PC-9 (cell line): ENCODE data around the gene DPPA5. TPM values are rescaled to one million over a fixed set of nuclear protein-coding genes. Genes with fewer than 3 reads are reported as not detected.
"Not testable (repeated sequence)": the region's sequence is repeated elsewhere in the genome, so short reads cannot be mapped to it uniquely, and the experiment has no call there.

Experiments used
- BruUV-seq: library from RNA; stranded (reverse); fragments of 400-500 nt; replicated peaks from 2 replicates; lab custom pipeline; 2021; lab: Mats Ljungman, UMichigan
- CTCF ChIA-PET: fragments of 300-600 bp; sonication (Branson Sonifier 250); formaldehyde crosslinking; loops from one replicate; lab custom pipeline; 2022; ENCODE audit warnings: antibody characterized with exemption; lab: Charles Lee
- POLR2A ChIA-PET: fragments of 300-600 bp; sonication (Branson Sonifier 250); formaldehyde crosslinking; loops from one replicate; lab custom pipeline; 2022; ENCODE audit warnings: antibody characterized with exemption; ENCODE audit not compliant: unreplicated experiment; lab: Charles Lee
- DNase-seq, 2 experiments: peaks; one replicate each; pipeline versions ENCODE4 v3.0.0 to v3.0.0-alpha.2; 2015 to 2022; ENCODE audit warnings: mixed read lengths in 1 of 2
- H2AFZ ChIP-seq: fragments of 200-600 bp; sonication (generic); 2 replicates; pipeline ENCODE4 v1.8.1; 2017; ENCODE audit warnings: antibody characterized with exemption
- H3F3A ChIP-seq: fragments of 200-600 bp; sonication (generic); 2 replicates; pipeline ENCODE4 v1.8.1; 2017; ENCODE audit warnings: antibody characterized with exemption, mild to moderate bottlenecking, low read depth; ENCODE audit not compliant: insufficient read depth
- H3K27ac ChIP-seq: fragments of 200-600 bp; sonication (generic); 2 replicates; pipeline ENCODE4 v1.6.1; 2016; ENCODE audit warnings: mixed run types
- H3K27me3 ChIP-seq: fragments of 200-600 bp; sonication (generic); 2 replicates; pipeline ENCODE4 v1.6.1; 2016; ENCODE audit warnings: low read depth, mixed run types; ENCODE audit not compliant: insufficient read depth
- H3K36me3 ChIP-seq: fragments of 200-600 bp; sonication (generic); 2 replicates; pipeline ENCODE4 v1.6.1; 2016; ENCODE audit warnings: low read depth, mixed run types
- H3K4me1 ChIP-seq: fragments of 200-600 bp; sonication (generic); replicated peaks from 2 replicates; pipeline ENCODE4 v1.6.1; 2016; ENCODE audit warnings: mixed run types; ENCODE audit not compliant: insufficient read depth
- H3K4me2 ChIP-seq: fragments of 200-600 bp; sonication (generic); 2 replicates; pipeline ENCODE4 v1.6.1; 2017; ENCODE audit warnings: mixed run types
- H3K4me3 ChIP-seq: fragments of 200-600 bp; sonication (generic); 2 replicates; pipeline ENCODE4 v1.6.1; 2016; ENCODE audit warnings: mixed run types
- H3K79me2 ChIP-seq: fragments of 200-600 bp; sonication (generic); 2 replicates; pipeline ENCODE4 v1.6.1; 2017; ENCODE audit warnings: low read depth, mixed run types
- H3K9me2 ChIP-seq: fragments of 200-600 bp; sonication (generic); 2 replicates; pipeline ENCODE4 v1.8.1; 2017; ENCODE audit warnings: mild to moderate bottlenecking; ENCODE audit not compliant: insufficient read depth
- H3K9me3 ChIP-seq: fragments of 200-600 bp; sonication (generic); 2 replicates; pipeline ENCODE4 v1.8.1; 2016; ENCODE audit warnings: low read depth; ENCODE audit not compliant: insufficient read depth
- H4K20me1 ChIP-seq: fragments of 200-600 bp; sonication (generic); 2 replicates; pipeline ENCODE4 v1.8.1; 2017; ENCODE audit not compliant: insufficient read depth
- EZH2 ChIP-seq: fragments of 200-600 bp; sonication (generic); IDR thresholded peaks from 2 replicates; pipeline ENCODE4 v1.8.0; 2017; ENCODE audit warnings: antibody characterized with exemption, low read depth
- intact Hi-C: fragments of 100-400 bp; cut with micrococcal nuclease; formaldehyde crosslinking; loops from one replicate; pipeline ENCODE4 v1.10.0; 2022; ENCODE audit not compliant: unreplicated experiment
- total RNA-seq: library from RNA; stranded (reverse); gene quantifications from 2 replicates; pipeline ENCODE4 v1.2.3, GENCODE V29; 2021
- TF ChIP-seq, protein P1 (sequence below): fragments of 200-600 bp; sonication (generic); conservative IDR thresholded peaks from 2 replicates; pipeline ENCODE4 v1.6.1; 2017; ENCODE audit warnings: mixed run types, antibody characterized with exemption, mild to moderate bottlenecking, moderate library complexity

The DPPA5 gene
- total RNA-seq, 1 experiment from 2014 or later, result not detected

DNA sequence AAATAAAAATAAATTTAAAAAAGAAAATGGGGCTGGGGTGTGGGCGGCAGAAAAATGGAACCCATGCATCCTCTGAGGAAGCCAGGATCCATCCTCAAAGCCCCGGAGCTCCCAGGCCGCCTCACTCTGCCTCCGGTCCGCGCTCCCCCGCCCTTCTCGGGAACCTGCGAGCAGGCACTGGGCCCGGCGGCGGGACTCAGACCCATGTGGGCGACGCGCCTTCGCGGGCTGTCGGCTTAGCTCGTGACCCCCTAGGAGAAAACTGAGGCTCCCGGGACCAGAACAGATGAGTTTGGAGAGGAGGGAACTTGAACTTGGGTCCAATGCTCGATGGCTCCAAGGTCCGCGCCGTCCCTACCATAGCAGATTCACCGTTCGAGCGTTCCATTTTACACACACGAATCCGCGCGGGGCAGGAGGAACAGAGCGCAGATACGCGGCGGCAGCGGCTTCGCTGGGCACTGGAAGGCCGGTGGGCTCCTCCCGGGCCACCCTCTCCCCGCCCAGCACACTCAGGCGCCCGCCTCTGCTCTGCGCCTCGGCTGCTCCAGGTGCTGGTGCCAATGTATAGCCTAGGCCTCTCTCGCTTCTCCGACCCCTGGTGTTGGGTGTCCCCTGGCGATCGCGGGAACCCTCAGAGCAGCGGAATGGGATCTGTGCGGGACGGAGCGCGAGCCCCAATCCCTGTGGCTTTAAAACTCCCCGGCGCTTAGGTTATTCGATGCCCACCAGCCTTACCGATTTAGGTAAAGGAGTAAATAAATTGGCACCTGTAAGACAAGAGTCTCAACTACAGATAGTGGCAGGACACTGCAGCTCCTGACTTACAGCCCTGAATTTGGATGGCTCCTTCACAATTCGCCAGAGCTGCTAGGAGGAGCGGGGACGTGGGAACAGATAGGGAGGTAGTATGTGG, 39.2 kb downstream of the DPPA5 start:
- Histone ChIP-seq H3K36me3 (no peaks in the 10 kb centered on the region), H4K20me1 (no peaks in the 10 kb centered on the region), H3F3A (no peaks in the 10 kb centered on the region), H3K4me2 (no peak overlapping the region), H3K27me3 (no peaks in the 10 kb centered on the region), H3K4me3 (no peak overlapping the region), H3K27ac (no peak overlapping the region), H3K9me3 (no peaks in the 10 kb centered on the region; the same call in none of the 2 replicates), H3K79me2 (0 out of 2 replicates have a peak, but pooled peaks cover under 1% of the 10 kb centered on the region), H3K9me2 (no peaks in the 10 kb centered on the region), H2AFZ (no peak overlapping the region), H3K4me1 (0 out of 2 replicates have a peak, but pooled peaks cover 4% of the 10 kb centered on the region)
- ChIA-PET POLR2A (no interaction called here), CTCF (no interaction called here)
- no TSS peak for BruUV-seq
- no peak for TF ChIP-seq EZH2
- TF ChIP-seq, protein P1, sequence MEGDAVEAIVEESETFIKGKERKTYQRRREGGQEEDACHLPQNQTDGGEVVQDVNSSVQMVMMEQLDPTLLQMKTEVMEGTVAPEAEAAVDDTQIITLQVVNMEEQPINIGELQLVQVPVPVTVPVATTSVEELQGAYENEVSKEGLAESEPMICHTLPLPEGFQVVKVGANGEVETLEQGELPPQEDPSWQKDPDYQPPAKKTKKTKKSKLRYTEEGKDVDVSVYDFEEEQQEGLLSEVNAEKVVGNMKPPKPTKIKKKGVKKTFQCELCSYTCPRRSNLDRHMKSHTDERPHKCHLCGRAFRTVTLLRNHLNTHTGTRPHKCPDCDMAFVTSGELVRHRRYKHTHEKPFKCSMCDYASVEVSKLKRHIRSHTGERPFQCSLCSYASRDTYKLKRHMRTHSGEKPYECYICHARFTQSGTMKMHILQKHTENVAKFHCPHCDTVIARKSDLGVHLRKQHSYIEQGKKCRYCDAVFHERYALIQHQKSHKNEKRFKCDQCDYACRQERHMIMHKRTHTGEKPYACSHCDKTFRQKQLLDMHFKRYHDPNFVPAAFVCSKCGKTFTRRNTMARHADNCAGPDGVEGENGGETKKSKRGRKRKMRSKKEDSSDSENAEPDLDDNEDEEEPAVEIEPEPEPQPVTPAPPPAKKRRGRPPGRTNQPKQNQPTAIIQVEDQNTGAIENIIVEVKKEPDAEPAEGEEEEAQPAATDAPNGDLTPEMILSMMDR, result no peak
- intact Hi-C loops, result no loop called here
- DNase-seq, result no peak

GRCh38 chr6:73310503-73310845, 43.6 kb downstream of the DPPA5 start:
- BruUV-seq, H3K9me3 ChIP-seq: not testable (repeated sequence)

DNA sequence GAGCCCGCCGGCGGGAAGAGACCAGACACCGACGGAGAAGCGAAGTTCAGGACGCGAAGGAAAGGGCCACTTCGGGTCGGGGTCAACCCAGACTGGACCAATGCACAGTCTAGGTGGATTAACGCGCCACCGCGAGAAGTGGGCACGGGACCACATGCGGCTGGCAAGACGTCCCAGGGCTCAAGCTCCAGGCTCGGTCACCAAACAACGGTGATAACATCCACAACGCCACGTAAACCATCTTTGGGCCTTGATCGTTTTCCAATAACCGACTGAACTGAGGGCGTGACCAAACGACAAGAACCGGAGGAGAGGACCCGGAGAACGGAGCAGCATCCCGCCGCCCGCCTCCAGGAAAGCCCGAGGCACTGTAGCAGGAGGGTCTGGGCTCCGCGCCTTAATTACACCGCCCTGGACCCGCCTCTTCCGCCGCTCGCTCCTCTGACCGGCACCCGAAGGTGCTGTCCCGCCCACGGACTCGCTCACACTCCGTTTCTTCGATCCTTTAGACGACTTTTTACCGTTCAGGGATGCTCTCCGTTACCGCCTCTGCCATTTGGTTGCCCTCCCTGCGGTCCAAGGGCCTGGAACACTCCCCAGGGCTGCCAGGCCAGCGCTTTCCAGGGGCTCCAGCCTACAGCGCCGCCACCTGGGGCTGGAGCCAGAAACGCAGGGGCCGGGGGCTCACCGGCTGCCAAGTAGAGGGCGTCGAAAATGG, 44.1 kb downstream of the DPPA5 start:
- TF ChIP-seq EZH2, result no peak
- TF ChIP-seq, protein P1, result peak; percentile 61
- intact Hi-C loops, result no loop called here
- no peaks in the 10 kb centered on the region for H3F3A ChIP-seq
- ChIA-PET CTCF (interaction anchor here (0.6 to 0.8 kb wide), 3 partner anchors 17 to 552 kb away, joined by 3 to 4 read pairs (median 3); no protein-coding TSS in a partner anchor), POLR2A (interaction anchor here (0.6 kb wide), 2 partner anchors 12 to 87 kb away, joined by 3 to 4 read pairs; no protein-coding TSS in a partner anchor)
- H3K4me3 ChIP-seq, result peak overlapping the region; percentile 89
- 0 out of 2 replicates have a peak, but pooled peaks cover 3% of the 10 kb centered on the region for H4K20me1 ChIP-seq
- no peaks in the 10 kb centered on the region for H3K36me3 ChIP-seq
- BruUV-seq, result TSS peak; percentile 55
- H3K27ac ChIP-seq, result peak overlapping the region; percentile 83
- H2AFZ ChIP-seq, result peak overlapping the region; percentile 96
- peaks cover 16% of the 10 kb centered on the region for H3K4me1 ChIP-seq
- no peaks in the 10 kb centered on the region for H3K9me2 ChIP-seq
- H3K9me3 ChIP-seq, result no peaks in the 10 kb centered on the region; the same call in 1 of the 2 replicates
- H3K27me3 ChIP-seq, result no peaks in the 10 kb centered on the region
- H3K4me2 ChIP-seq, result peak overlapping the region; percentile 86
- DNase-seq, result peak; percentile 57 to 76
- peaks cover 38% of the 10 kb centered on the region for H3K79me2 ChIP-seq

More at GRCh38 chr6:73310503-73310845, 43.6 kb downstream of the DPPA5 start:
- Histone ChIP-seq H3K79me2 (peaks cover 38% of the 10 kb centered on the region), H3K4me1 (peaks cover 16% of the 10 kb centered on the region), H2AFZ (peak overlapping the region; percentile 96), H3K27ac (0 out of 2 replicates have a peak overlapping the region, but pooled peaks have one; percentile 83), H3K4me2 (peak overlapping the region; percentile 86), H3K4me3 (peak overlapping the region; percentile 89)
- DNase-seq, H4K20me1 ChIP-seq, H3F3A ChIP-seq, CTCF ChIA-PET, POLR2A ChIA-PET, H3K27me3 ChIP-seq, H3K36me3 ChIP-seq, H3K9me2 ChIP-seq, intact Hi-C loops: not testable (repeated sequence)
